Measurements from ENCODE around the gene LRRC8C. TPM values are rescaled to one million over a fixed set of nuclear protein-coding genes. Genes with fewer than 3 reads are reported as not detected.
A peak's percentile ranks its signal among the peaks of the same experiment; 100 is the strongest.

The LRRC8C gene
- total and polyA plus RNA-seq, 2 experiments from 2014 or later = 0.70 to 1.5 TPM

- no peaks in the 10 kb centered on the region for H3K79me2 ChIP-seq
- H2AFZ ChIP-seq = no peak overlapping the region
- H3K9me2 ChIP-seq (replicated peaks; ENCODE audit: insufficient read depth) = no peaks in the 10 kb centered on the region
- 96% methylated on average over 2 of the region's 2 CpGs for WGBS (ENCODE audit: low lambda C conversion rate, missing lambda C conversion rate)
- peaks cover 10% of the 10 kb centered on the region for H3K4me1 ChIP-seq (ENCODE audit: insufficient read depth)
- no peak overlapping the region for H3K4me2 ChIP-seq
- no peaks in the 10 kb centered on the region for H4K20me1 ChIP-seq (ENCODE audit: insufficient read depth, poor library complexity, severe bottlenecking)
- no peak overlapping the region for H3K4me3 ChIP-seq
- H3K36me3 ChIP-seq (replicated peaks; ENCODE audit: insufficient read depth, low read depth) = no peaks in the 10 kb centered on the region
- no peak overlapping the region for H3K27ac ChIP-seq
- DNase-seq (ENCODE audit: low spot score) = no peak
- H3K9me3 ChIP-seq (ENCODE audit: low read depth) = no peaks in the 10 kb centered on the region
- TF ChIP-seq CTCF (IDR thresholded peaks at IDR 0.05; ENCODE audit: poor library complexity) (no peak), EZH2phosphoT487 (IDR thresholded peaks at IDR 0.05; ENCODE audit: low read depth, severe bottlenecking, unreplicated experiment) (no peak), EZH2 (IDR thresholded peaks at IDR 0.05; ENCODE audit: borderline replicate concordance) (no peak)
- no peaks in the 10 kb centered on the region for H3K27me3 ChIP-seq
These were observed 90.2 kb downstream of the LRRC8C start for GRCh38 chr1:89723144-89723543.

GRCh38 chr1:89723863-89724262, 90.9 kb downstream of the LRRC8C start:
- no peaks in the 10 kb centered on the region for H3K27me3 ChIP-seq
- WGBS (ENCODE audit: low lambda C conversion rate, missing lambda C conversion rate) = 75% methylated on average over 6 of the region's 6 CpGs
- H3K4me2 ChIP-seq = no peak overlapping the region
- H3K36me3 ChIP-seq (replicated peaks; ENCODE audit: insufficient read depth, low read depth) = no peaks in the 10 kb centered on the region
- no peaks in the 10 kb centered on the region for H3K9me2 ChIP-seq (replicated peaks; ENCODE audit: insufficient read depth)
- no peaks in the 10 kb centered on the region for H3K79me2 ChIP-seq
- no peak for TF ChIP-seq EZH2phosphoT487 (IDR thresholded peaks at IDR 0.05; ENCODE audit: low read depth, severe bottlenecking, unreplicated experiment)
- no peak for TF ChIP-seq EZH2 (IDR thresholded peaks at IDR 0.05; ENCODE audit: borderline replicate concordance)
- TF ChIP-seq CTCF (IDR thresholded peaks at IDR 0.05; ENCODE audit: poor library complexity) = no peak
- no peaks in the 10 kb centered on the region for H4K20me1 ChIP-seq (ENCODE audit: insufficient read depth, poor library complexity, severe bottlenecking)
- no peak overlapping the region for H3K4me3 ChIP-seq
- H3K9me3 ChIP-seq (ENCODE audit: low read depth) = no peaks in the 10 kb centered on the region
- no peak overlapping the region for H2AFZ ChIP-seq
- no peak overlapping the region for H3K27ac ChIP-seq
- peaks cover 10% of the 10 kb centered on the region for H3K4me1 ChIP-seq (ENCODE audit: insufficient read depth)
- no peak for DNase-seq (ENCODE audit: low spot score)

GRCh38 chr1:89724369-89725010, 91.6 kb downstream of the LRRC8C start:
- Histone ChIP-seq H3K79me2 (no peaks in the 10 kb centered on the region), H3K27ac (peak overlapping the region; percentile 25), H3K27me3 (no peaks in the 10 kb centered on the region), H3K4me2 (no peak overlapping the region), H4K20me1 (ENCODE audit: insufficient read depth, poor library complexity, severe bottlenecking) (no peaks in the 10 kb centered on the region), H2AFZ (no peak overlapping the region), H3K4me3 (no peak overlapping the region), H3K9me2 (replicated peaks; ENCODE audit: insufficient read depth) (no peaks in the 10 kb centered on the region), H3K36me3 (replicated peaks; ENCODE audit: insufficient read depth, low read depth) (no peaks in the 10 kb centered on the region), H3K9me3 (ENCODE audit: low read depth) (no peaks in the 10 kb centered on the region), H3K4me1 (ENCODE audit: insufficient read depth) (peaks cover 9% of the 10 kb centered on the region)
- DNase-seq (ENCODE audit: low spot score) = no peak
- TF ChIP-seq EZH2phosphoT487 (IDR thresholded peaks at IDR 0.05; ENCODE audit: low read depth, severe bottlenecking, unreplicated experiment) (no peak), EZH2 (IDR thresholded peaks at IDR 0.05; ENCODE audit: borderline replicate concordance) (no peak), CTCF (IDR thresholded peaks at IDR 0.05; ENCODE audit: poor library complexity) (no peak)
- WGBS (ENCODE audit: low lambda C conversion rate, missing lambda C conversion rate) = 96% methylated on average over 3 of the region's 3 CpGs

Measured in hepatocyte (in vitro differentiated cells).